Endothelial cell of umbilical vein (primary cell): ENCODE measurements around the gene CYP11A1. TPM values are rescaled to one million over a fixed set of nuclear protein-coding genes. Genes with fewer than 3 reads are reported as not detected.

Source experiments
- BruUV-seq: library from RNA; stranded (reverse); fragments of 400-500 nt; replicated peaks from 2 replicates; lab custom pipeline; 2021; lab: Mats Ljungman, UMichigan
- CTCF ChIA-PET: fragments of 300-600, 350-600 bp; sonication (Branson Sonifier 250); formaldehyde crosslinking; loops from one replicate; lab custom pipeline; 2021; ENCODE audit warnings: antibody characterized with exemption, inconsistent platforms; lab: Charles Lee
- POLR2A ChIA-PET: fragments of 300-600, 350-600 bp; sonication (Branson Sonifier 250); formaldehyde crosslinking; loops from one replicate; lab custom pipeline; 2021; ENCODE audit warnings: antibody characterized with exemption, inconsistent platforms; lab: Charles Lee
- DNase-seq: peaks from one replicate; pipeline ENCODE4 v3.0.0-alpha.2; 2011; ENCODE audit warnings: low read depth, low spot score
- FAIRE-seq: peaks from 2 replicates; lab custom pipeline; 2011; peaks lifted over from hg19 to GRCh38; lab: Jason Lieb, UNC
- H2AFZ ChIP-seq: 2 replicates; pipeline ENCODE4 v1.6.0; 2012; ENCODE audit warnings: low read depth, low read length, control low read depth, inconsistent platforms
- H3K27ac ChIP-seq: 2 replicates; pipeline ENCODE4 v1.5.1; 2011; ENCODE audit warnings: low read depth, mild to moderate bottlenecking, control low read depth, low read length, moderate library complexity; ENCODE audit not compliant: insufficient read depth
- H3K27me3 ChIP-seq, 2 experiments: 2 replicates each; pipeline versions ENCODE4 v1.6.0 to v1.6.1; 2011; ENCODE audit warnings: low read length in 2 of 2, mixed read lengths in 1 of 2; ENCODE audit not compliant: control insufficient read depth in 2 of 2, insufficient read depth in 2 of 2
- H3K36me3 ChIP-seq, 2 experiments: 2 replicates in 1 of 2; 3 replicates in 1 of 2; pipeline ENCODE4 v1.5.1; 2011; ENCODE audit warnings: low read length in 2 of 2, mild to moderate bottlenecking in 1 of 2, moderate library complexity in 1 of 2; ENCODE audit not compliant: control insufficient read depth in 2 of 2, insufficient read depth in 2 of 2; ENCODE audit errors: extremely low read depth in 1 of 2
- H3K4me1 ChIP-seq: 3 replicates; pipeline ENCODE4 v1.5.1; 2011; ENCODE audit warnings: mild to moderate bottlenecking, low read length; ENCODE audit not compliant: control insufficient read depth, insufficient read depth; ENCODE audit errors: extremely low read depth
- H3K4me2 ChIP-seq: 2 replicates; pipeline ENCODE4 v1.6.1; 2011; ENCODE audit warnings: low read length, control low read depth, mixed read lengths; ENCODE audit not compliant: insufficient read depth
- H3K4me3 ChIP-seq, 3 experiments: fragments of 200-600 bp in 1 of 3; sonication (generic), shearing (Covaris generic) in 1 of 3; replicated peaks in 1 of 3; 2 replicates each; pipeline ENCODE4 v1.5.1; 2011 to 2016; ENCODE audit warnings: control low read depth in 3 of 3, low read length in 3 of 3, mild to moderate bottlenecking in 2 of 3, inconsistent platforms in 1 of 3, low read depth in 1 of 3, moderate library complexity in 1 of 3; ENCODE audit not compliant: insufficient read depth in 1 of 3
- H3K79me2 ChIP-seq: 2 replicates; pipeline ENCODE4 v1.6.0; 2012; ENCODE audit warnings: low read length, inconsistent platforms; ENCODE audit not compliant: control insufficient read depth, insufficient read depth
- H3K9ac ChIP-seq: replicated peaks from 2 replicates; pipeline ENCODE3; 2011; ENCODE audit warnings: low read length, control low read depth; ENCODE audit not compliant: insufficient read depth; ENCODE audit errors: extremely low read depth
- H3K9me1 ChIP-seq: replicated peaks from 3 replicates; pipeline ENCODE4 v1.6.0; 2011; ENCODE audit warnings: mild to moderate bottlenecking, low read length; ENCODE audit not compliant: control insufficient read depth, insufficient read depth; ENCODE audit errors: extremely low read depth
- H3K9me3 ChIP-seq: replicated peaks from 2 replicates; pipeline ENCODE4 v1.5.1; 2012; ENCODE audit warnings: low read length, inconsistent platforms; ENCODE audit not compliant: control insufficient read depth, insufficient read depth
- H4K20me1 ChIP-seq: replicated peaks from 2 replicates; pipeline ENCODE3; 2011; ENCODE audit warnings: mild to moderate bottlenecking, low read length; ENCODE audit not compliant: control insufficient read depth, insufficient read depth; ENCODE audit errors: extremely low read depth
- EZH2 ChIP-seq: IDR thresholded peaks from 2 replicates; pipeline ENCODE4 v1.6.1; 2012; ENCODE audit warnings: borderline replicate concordance, low read depth, mild to moderate bottlenecking, moderate library complexity, low read length, inconsistent platforms; ENCODE audit not compliant: severe bottlenecking
- FOS ChIP-seq: IDR thresholded peaks from 2 replicates; pipeline ENCODE4 v1.6.1; 2011; ENCODE audit warnings: mild to moderate bottlenecking, low read length, moderate library complexity, borderline replicate concordance; ENCODE audit not compliant: insufficient read depth
- GATA2 ChIP-seq: IDR thresholded peaks from 2 replicates; pipeline ENCODE4 v1.7.0; 2011; ENCODE audit warnings: low read depth, mild to moderate bottlenecking, moderate library complexity, mixed read lengths, low read length; ENCODE audit not compliant: insufficient read length, insufficient read depth
- JUN ChIP-seq: IDR thresholded peaks from 2 replicates; pipeline ENCODE4 v1.6.1; 2011; ENCODE audit warnings: borderline replicate concordance, low read depth; ENCODE audit not compliant: insufficient read length, insufficient read depth
- MYC ChIP-seq: IDR thresholded peaks from one replicate; pipeline ENCODE4 v1.6.1; 2011; ENCODE audit warnings: mild to moderate bottlenecking, low read depth, low read length
- POLR2A ChIP-seq: IDR thresholded peaks from 2 replicates; pipeline ENCODE4 v1.6.1; 2012; ENCODE audit warnings: low read depth, mild to moderate bottlenecking, control low read depth, low read length
- POLR2AphosphoS5 ChIP-seq: IDR thresholded peaks from 2 replicates; pipeline ENCODE4 v1.6.1; 2012; ENCODE audit warnings: low read depth, mild to moderate bottlenecking, control low read depth, low read length, moderate library complexity; ENCODE audit not compliant: insufficient read depth
- dilution Hi-C: fragments of 300-500 bp; cut with MboI; formaldehyde crosslinking; loops from one replicate; pipeline ENCODE4 v1.15.0; 2019; ENCODE audit warnings: low sequenced_read_pairs; ENCODE audit not compliant: extremely low pct_ligation_motif_present
- intact Hi-C: fragments of 100-400 bp; cut with micrococcal nuclease; formaldehyde crosslinking; loops from one replicate; pipeline ENCODE4 v1.10.0; 2022
- polyA plus RNA-seq, 4 experiments: library from polyadenylated mRNA; depleted of rRNA in 3 of 4; stranded (reverse) in 3 of 4; unstranded in 1 of 4; fragments of >200 nt; gene quantifications; 2 replicates each; pipeline versions ENCODE4 v1.2.1 to v1.2.3, GENCODE V29; 2011 to 2012; ENCODE audit warnings: missing spikeins in 1 of 4
- total RNA-seq: library from RNA; stranded (reverse); gene quantifications from 2 replicates; pipeline ENCODE4 v1.2.3, GENCODE V29; 2021
- TF ChIP-seq, protein P1 (sequence below): IDR thresholded peaks from 2 replicates; pipeline ENCODE4 v1.6.1; 2011; ENCODE audit not compliant: insufficient read depth, insufficient read length
- TF ChIP-seq, protein P2 (sequence below), 2 donors: IDR thresholded peaks; 1 replicate in 1 of 2; 2 replicates in 1 of 2; pipeline ENCODE4 v1.5.1; 2011; ENCODE audit warnings: low read length in 2 of 2, mild to moderate bottlenecking in 2 of 2, moderate library complexity in 2 of 2, control low read depth in 1 of 2, inconsistent platforms in 1 of 2, low read depth in 1 of 2; ENCODE audit not compliant: insufficient read depth in 1 of 2; ENCODE audit errors: extremely low read depth in 1 of 2

CYP11A1 gene
- total and polyA plus RNA-seq, 2 donors (not counting 3 experiments of a cell fraction or from before 2014, with no cell fraction given): 0.08 TPM; not detected in 1

DNA sequence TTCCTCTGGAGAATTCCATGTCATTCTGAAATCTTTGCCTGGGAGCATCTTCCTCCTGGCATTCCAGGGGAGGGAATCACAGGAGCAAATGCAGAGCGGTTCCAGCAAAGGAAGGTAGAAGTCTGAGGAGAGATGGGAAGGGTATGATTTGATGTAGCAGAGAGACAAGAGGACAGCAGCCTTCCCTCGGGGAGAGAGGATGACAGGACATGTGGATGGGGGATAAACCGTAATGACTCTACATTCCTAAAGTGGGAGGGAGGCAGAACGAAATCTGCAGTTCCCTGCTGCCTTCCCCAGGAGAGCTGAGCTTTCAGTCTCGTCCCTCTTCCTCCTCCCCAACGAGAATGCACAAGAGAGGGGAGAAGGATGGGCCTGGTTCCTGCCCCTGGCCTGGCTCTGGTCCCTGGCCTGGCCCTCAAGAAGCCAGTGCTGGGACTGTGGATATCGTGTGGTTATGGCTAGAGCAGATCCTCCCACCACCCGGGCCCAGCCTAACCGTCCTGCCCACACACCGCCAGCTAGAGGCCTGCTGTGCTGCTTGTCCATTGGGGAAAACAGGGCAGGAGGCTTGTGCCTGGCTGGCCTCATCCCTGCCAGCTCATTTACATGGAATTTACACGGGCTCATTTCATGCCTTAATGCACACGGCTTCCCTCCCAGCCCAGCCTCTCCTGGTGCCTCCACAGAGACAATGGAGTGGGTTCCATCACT lies 39.7 kb upstream of the CYP11A1 start:
- no peaks in the 10 kb centered on the region for H4K20me1 ChIP-seq
- no peak overlapping the region for H2AFZ ChIP-seq
- TF ChIP-seq MYC (no peak), POLR2AphosphoS5 (no peak), POLR2A (no peak), GATA2 (no peak), FOS (no peak), JUN (no peak), EZH2 (no peak)
- TF ChIP-seq, protein P1, sequence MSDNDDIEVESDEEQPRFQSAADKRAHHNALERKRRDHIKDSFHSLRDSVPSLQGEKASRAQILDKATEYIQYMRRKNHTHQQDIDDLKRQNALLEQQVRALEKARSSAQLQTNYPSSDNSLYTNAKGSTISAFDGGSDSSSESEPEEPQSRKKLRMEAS: no peak
- TF ChIP-seq, protein P2, sequence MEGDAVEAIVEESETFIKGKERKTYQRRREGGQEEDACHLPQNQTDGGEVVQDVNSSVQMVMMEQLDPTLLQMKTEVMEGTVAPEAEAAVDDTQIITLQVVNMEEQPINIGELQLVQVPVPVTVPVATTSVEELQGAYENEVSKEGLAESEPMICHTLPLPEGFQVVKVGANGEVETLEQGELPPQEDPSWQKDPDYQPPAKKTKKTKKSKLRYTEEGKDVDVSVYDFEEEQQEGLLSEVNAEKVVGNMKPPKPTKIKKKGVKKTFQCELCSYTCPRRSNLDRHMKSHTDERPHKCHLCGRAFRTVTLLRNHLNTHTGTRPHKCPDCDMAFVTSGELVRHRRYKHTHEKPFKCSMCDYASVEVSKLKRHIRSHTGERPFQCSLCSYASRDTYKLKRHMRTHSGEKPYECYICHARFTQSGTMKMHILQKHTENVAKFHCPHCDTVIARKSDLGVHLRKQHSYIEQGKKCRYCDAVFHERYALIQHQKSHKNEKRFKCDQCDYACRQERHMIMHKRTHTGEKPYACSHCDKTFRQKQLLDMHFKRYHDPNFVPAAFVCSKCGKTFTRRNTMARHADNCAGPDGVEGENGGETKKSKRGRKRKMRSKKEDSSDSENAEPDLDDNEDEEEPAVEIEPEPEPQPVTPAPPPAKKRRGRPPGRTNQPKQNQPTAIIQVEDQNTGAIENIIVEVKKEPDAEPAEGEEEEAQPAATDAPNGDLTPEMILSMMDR (IDR thresholded peaks at IDR 0.05; ENCODE audit: extremely low read depth in 1 of 2, insufficient read depth in 1 of 2, low read depth in 1 of 2, low read length in 2 of 2): no peak
- intact Hi-C loops: no loop called here
- H3K9ac ChIP-seq: no peak overlapping the region
- H3K27ac ChIP-seq: no peak overlapping the region
- no peak overlapping the region for H3K4me2 ChIP-seq
- H3K36me3 ChIP-seq: no peaks in the 10 kb centered on the region
- no peak overlapping the region for H3K4me3 ChIP-seq
- no peaks in the 10 kb centered on the region for H3K79me2 ChIP-seq
- H3K9me3 ChIP-seq: no peaks in the 10 kb centered on the region
- CTCF ChIA-PET: interaction anchor here (1.0 kb wide), 1 partner anchor 22 kb away, joined by 4 read pairs; no protein-coding TSS in a partner anchor
- no TSS peak for BruUV-seq
- peaks cover 0 to 14% of the 10 kb centered on the region in 2 experiments for H3K27me3 ChIP-seq
- POLR2A ChIA-PET: no interaction called here
- H3K9me1 ChIP-seq: no peaks in the 10 kb centered on the region
- dilution Hi-C loops: no loop called here
- FAIRE-seq: no peak
- no peak for DNase-seq
- peaks cover 3% of the 10 kb centered on the region for H3K4me1 ChIP-seq
